ENCODE measurements around the gene KDM4C.

DNA sequence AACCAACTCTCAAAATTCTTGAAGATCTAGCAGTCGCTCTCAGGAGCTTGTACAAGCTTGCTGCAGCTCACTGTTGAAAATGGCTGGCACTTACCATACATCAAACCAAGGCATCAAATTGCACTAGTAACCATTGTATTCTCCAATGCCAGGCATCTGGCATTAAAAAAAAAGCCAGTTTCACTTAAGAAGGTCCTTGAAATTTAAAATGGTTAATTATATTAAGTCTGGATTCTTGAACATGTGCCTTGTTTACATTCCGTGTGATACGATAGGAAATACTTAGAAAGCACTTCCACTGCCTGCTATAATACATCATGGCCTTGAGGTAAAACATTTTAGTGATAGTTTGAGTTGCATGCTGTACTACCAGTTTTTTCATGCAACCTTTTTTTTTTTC lies 300.7 kb downstream of the KDM4C start:
- TF ChIP-seq, protein P1, sequence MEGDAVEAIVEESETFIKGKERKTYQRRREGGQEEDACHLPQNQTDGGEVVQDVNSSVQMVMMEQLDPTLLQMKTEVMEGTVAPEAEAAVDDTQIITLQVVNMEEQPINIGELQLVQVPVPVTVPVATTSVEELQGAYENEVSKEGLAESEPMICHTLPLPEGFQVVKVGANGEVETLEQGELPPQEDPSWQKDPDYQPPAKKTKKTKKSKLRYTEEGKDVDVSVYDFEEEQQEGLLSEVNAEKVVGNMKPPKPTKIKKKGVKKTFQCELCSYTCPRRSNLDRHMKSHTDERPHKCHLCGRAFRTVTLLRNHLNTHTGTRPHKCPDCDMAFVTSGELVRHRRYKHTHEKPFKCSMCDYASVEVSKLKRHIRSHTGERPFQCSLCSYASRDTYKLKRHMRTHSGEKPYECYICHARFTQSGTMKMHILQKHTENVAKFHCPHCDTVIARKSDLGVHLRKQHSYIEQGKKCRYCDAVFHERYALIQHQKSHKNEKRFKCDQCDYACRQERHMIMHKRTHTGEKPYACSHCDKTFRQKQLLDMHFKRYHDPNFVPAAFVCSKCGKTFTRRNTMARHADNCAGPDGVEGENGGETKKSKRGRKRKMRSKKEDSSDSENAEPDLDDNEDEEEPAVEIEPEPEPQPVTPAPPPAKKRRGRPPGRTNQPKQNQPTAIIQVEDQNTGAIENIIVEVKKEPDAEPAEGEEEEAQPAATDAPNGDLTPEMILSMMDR (IDR thresholded peaks at IDR 0.05), result no peak
- no peak for TF ChIP-seq POLR2A (IDR thresholded peaks at IDR 0.05)

All from heart left ventricle (tissue), 13 donors.